Esophagus muscularis mucosa (tissue), 4 donors: Measurements from ENCODE around the gene RTF1.

ENCODE experiments used
- EP300 ChIP-seq: sonication (generic); formaldehyde crosslinking; IDR thresholded peaks from one replicate; pipeline ENCODE4 v1.6.1; 2017; ENCODE audit warnings: antibody characterized with exemption
- POLR2A ChIP-seq: fragments of 450-650 bp; IDR thresholded peaks from one replicate; pipeline ENCODE4 v1.6.1; 2017; ENCODE audit warnings: antibody characterized with exemption, moderate library complexity, mild to moderate bottlenecking, low read depth
- TF ChIP-seq, protein P1 (sequence below), 3 experiments: fragments of 200-600 bp in 2 of 3; fragments of 450-650 bp in 1 of 3; sonication (generic) in 2 of 3; IDR thresholded peaks; one replicate each; pipeline ENCODE4 v1.5.1; 2017 to 2019; ENCODE audit warnings: antibody characterized with exemption in 3 of 3, mild to moderate bottlenecking in 2 of 3, moderate library complexity in 1 of 3

- TF ChIP-seq, protein P1, sequence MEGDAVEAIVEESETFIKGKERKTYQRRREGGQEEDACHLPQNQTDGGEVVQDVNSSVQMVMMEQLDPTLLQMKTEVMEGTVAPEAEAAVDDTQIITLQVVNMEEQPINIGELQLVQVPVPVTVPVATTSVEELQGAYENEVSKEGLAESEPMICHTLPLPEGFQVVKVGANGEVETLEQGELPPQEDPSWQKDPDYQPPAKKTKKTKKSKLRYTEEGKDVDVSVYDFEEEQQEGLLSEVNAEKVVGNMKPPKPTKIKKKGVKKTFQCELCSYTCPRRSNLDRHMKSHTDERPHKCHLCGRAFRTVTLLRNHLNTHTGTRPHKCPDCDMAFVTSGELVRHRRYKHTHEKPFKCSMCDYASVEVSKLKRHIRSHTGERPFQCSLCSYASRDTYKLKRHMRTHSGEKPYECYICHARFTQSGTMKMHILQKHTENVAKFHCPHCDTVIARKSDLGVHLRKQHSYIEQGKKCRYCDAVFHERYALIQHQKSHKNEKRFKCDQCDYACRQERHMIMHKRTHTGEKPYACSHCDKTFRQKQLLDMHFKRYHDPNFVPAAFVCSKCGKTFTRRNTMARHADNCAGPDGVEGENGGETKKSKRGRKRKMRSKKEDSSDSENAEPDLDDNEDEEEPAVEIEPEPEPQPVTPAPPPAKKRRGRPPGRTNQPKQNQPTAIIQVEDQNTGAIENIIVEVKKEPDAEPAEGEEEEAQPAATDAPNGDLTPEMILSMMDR (IDR thresholded peaks at IDR 0.05), result peak in 1 of 3 experiments; percentile 3
- TF ChIP-seq EP300, result no peak
- TF ChIP-seq POLR2A, result no peak
Measured at GRCh38 chr15:41494190-41494921, 77.5 kb downstream of the RTF1 start.
